NCI-H510A treated with DMSO at 0.1 percent for 48 hours (cell line): Measurements from ENCODE around the gene OR52B2.
"Not testable (repeated sequence)": the region's sequence is repeated elsewhere in the genome, so short reads cannot be mapped to it uniquely, and the experiment has no call there.

ENCODE experiments used
- DNase-seq: peaks from one replicate; lab custom pipeline; 2025; lab: John Stamatoyannopoulos, UW

Gene OR52B2

DNA sequence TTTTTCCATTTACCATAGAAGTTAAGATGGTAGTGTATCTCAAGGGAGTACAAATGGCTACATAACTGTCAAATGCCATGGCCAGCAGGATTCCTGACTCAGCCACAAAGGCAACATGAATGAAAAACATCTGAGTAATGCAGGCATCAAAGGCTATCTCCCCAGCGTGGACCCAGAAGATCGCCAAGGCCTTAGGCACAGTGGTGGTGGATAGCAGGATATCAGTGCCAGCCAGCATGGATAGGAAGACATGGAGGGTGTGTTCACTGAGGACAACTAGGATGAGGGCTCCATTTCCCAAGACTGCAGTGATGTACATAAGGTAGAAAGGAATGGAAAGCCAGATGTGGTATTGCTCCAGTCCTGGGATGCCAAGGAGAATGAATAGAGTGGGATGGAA, 18.0 kb downstream of the OR52B2 start:
- DNase-seq = no peak

DNA sequence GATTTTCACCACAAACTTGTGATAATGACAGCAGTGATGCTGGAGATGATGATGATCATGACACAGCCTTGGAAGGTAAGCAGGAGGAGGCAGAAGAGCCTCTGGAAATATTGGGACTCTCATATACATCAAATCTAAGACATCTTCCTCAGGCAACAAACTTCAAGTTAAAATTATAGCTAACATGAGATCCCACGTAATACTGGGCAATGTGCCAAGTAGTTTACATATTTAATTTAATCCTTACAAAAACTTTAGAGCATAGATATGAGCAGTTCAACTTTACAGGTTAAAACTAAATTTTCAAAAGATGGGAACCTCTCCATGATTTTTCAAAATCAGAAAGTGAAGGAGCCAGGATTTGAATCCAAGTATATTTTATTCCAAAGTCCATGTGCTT, 19.0 kb downstream of the OR52B2 start:
- DNase-seq = no peak

DNA sequence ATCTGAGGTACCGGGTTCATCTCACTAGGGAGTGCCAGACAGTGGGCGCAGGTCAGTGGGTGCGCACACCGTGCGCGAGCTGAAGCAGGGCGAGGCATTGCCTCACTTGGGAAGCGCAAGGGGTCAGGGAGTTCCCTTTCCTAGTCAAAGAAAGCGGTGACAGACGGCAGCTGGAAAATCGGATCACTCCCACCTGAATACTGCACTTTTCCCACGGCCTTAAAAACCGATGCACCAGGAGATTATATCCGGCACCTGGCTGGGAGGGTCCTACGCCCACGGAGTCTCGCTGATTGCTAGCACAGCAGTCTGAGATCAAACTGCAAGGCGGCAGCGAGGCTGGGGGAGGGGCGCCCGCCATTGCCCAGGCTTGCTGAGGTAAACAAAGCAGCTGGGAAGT, 26.4 kb downstream of the OR52B2 start:
- not testable (repeated sequence) for DNase-seq

DNA sequence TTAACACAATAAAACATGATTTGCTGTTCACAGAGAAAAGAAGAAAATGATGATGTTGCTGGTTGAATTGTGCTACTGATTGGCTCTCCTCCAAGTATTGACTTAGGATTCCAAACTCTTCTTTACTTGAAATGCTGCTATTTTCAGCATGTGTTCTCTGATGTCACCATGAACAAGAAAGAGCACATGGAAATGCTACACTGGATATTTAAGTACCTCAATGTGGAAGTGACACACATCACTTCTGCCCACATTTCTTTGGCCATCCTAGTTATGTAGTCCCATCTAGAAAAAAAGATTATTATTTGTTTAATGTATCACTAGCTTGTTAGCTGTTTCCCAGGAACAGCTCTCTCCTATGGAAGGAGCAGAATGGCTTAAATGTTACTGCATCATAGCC, 27.2 kb downstream of the OR52B2 start:
- DNase-seq = no peak

DNA sequence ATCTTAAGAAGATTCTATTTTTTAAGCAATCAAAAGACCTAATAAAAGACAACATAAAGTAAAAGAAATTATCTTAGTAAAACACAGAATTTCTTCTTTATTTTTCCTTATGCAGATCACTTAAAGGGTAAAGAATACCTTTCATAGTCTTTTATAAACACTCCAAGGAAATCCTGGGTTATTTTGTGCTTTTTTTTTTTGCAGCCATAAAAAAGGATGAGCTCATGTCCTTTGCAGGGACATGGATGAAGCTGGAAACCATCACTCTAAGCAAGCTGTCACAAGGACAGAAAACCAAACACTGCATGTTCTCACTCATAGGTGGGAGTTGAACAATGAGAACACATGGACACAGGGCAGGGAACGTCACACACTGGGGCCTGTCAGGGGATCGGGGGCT, 34.2 kb downstream of the OR52B2 start:
- not testable (repeated sequence) for DNase-seq

DNA sequence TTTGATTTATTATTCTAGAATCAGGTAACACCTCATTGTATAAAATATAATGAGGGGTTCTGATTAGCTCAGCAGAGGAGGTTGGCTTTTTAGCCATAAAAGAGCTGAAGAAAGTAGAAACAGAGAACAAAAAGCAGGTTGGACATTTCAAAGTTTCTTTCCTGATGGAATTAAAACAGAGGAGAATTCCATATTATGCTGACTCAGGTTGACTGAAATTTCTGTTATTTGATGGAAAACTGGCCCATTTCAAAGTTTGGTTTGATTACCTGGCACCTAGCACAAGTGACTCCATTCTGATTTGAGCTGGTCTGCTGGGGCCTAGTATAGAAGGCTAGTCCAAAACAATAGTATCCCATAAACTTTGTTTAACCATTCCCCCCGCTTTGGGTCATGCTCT, 37.7 kb downstream of the OR52B2 start:
- no peak for DNase-seq

DNA sequence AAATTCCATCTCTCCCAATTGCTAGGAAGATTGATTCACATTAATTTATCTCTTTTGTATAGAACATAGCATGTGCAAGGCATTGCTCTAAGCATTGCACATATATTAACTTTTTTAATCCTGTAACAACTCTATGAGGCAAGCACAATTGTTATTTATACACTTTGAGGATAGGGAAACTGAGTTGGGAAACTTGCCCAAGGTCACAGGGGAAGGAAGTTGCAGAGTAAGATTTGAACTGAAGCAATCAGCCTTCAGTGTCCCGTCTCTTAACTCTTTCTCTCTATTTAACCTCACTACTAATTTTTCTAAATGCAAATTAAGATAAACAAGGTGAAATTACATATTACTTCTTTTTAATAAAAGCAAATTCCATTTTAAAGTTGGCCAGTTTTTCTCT, 40.5 kb downstream of the OR52B2 start:
- DNase-seq = no peak

DNA sequence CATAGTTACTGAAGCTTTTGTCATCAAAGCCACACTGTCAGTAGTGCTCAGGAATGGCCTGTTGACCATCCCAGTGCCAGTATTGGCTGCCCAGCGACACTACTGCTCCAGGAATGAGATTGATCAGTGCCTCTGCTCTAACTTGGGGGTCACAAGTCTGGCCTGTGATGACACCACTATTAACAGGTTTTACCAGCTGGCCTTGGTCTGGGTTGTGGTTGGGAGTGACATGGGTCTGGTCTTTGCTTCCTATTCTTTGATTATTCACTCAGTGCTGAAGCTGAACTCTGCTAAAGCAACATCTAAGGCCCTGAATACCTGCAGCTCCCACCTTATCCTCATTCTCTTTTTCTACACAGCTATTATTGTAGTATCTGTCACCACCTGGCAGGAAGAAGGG, 41.1 kb downstream of the OR52B2 start:
- no peak for DNase-seq

DNA sequence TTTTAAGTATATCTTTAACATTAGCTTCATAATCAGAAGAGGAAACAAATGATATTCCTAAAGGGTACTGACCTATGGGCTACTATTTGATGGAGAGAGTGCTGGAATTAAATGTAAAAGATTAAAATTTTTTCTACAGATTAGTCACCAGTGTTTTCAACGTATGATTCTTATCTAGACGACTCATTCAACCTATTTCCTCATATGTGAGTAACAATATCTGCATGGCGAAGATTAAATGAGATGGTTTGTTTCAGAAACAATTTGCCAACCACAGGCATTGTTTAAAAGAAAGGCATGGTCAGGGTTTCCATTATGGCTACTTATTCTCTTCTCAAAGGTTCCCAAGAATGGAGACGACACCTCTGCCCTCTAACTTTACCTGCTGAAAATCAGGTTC, 42.2 kb downstream of the OR52B2 start:
- no peak for DNase-seq

DNA sequence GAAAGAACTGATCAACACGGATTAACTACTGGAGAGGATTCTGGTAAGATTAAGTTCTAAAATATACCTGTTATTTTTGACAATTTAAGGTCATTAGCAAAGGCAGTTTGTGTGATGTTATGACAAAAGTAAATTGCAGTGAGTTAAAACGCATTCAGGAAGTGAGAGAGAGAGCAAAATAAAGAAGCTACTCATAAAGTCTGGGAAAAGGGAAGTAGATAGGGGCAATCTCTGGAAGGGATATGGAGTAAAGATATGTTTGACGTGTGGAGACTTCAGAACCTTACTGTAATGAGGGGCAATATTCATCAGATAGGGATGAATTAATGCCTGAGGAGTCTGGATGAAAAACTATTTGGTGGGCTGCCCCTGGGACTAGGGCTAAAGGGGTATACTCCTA, 45.9 kb downstream of the OR52B2 start:
- no peak for DNase-seq
